ENCODE measurements around the gene CCL21. TPM values are rescaled to one million over a fixed set of nuclear protein-coding genes. Genes with fewer than 3 reads are reported as not detected.
A peak's percentile ranks its signal among the peaks of the same experiment; 100 is the strongest.

The CCL21 gene
- total and polyA plus RNA-seq, 2 experiments from 2014 or later = not detected

DNA sequence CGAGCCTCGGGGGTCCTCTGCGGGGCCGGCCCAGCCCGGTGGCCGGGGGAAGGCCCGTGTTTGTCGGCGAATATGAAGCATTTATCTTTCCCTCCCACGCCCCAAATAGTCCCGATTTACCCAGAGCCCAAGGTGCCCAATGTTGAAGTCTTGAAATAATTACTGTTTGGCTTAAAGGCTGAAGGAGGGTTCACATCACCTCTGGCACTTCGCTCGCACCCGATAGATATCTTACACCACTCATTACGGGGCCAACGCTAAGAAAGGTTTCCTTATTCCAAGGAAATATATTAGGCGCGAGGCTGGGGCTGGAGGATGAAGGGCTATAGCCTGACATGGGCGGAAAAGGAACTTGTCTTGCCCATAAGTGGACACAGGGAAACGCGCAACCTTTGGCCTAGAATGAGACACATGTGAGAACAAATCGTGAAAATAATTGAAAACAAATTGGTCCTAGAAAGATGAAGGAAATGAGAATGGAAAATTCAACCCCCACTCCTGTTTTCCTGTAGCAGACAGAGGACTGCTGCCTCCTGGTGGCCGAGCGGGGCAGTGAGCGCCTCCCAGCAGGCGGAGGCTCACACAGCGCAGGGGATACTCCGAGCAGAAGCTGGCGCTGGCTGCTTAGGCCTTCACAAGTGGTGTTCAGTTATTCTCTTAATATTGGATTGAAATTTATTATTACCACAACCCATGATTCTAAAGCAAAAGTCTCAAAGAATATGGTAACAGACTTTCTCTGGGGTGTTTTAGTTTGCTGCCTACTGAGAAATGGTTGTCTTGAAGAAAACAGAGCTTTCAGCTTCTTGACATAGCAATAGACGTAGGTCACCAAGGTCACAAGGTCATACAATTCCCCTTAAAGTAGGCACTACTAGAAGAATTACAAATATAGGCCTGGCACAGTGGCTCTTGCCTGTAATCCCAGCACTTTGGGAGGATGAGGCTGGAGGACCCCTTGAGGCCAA, 7.9 kb downstream of the CCL21 start:
- peak overlapping the region; percentile 93 for H2AFZ ChIP-seq
- no peaks in the 10 kb centered on the region for H3K9me2 ChIP-seq (ENCODE audit: insufficient read depth)
- no peaks in the 10 kb centered on the region for H3K27me3 ChIP-seq (replicated peaks; ENCODE audit: insufficient read depth)
- H3F3A ChIP-seq (ENCODE audit: insufficient read depth) = peaks cover 3% of the 10 kb centered on the region
- in situ Hi-C loops (cut with MboI) = no loop called here
- peak overlapping the region; percentile 78 for H3K4me3 ChIP-seq
- DNase-seq = peak; percentile 86
- H3K36me3 ChIP-seq (ENCODE audit: low read depth) = no peaks in the 10 kb centered on the region
- H3K79me2 ChIP-seq (ENCODE audit: insufficient read depth) = no peaks in the 10 kb centered on the region
- no peaks in the 10 kb centered on the region for H4K20me1 ChIP-seq (ENCODE audit: insufficient read depth)
- H3K9ac ChIP-seq = peak overlapping the region; percentile 69
- H3K4me1 ChIP-seq (ENCODE audit: insufficient read depth) = no peaks in the 10 kb centered on the region
- H3K9me3 ChIP-seq (ENCODE audit: low read depth) = no peaks in the 10 kb centered on the region
- no peak for TF ChIP-seq EZH2 (IDR thresholded peaks at IDR 0.05; ENCODE audit: insufficient read depth, poor library complexity, severe bottlenecking)
- no peak for TF ChIP-seq EZH2phosphoT487 (IDR thresholded peaks at IDR 0.05; ENCODE audit: insufficient read depth, low read depth)
- H3K27ac ChIP-seq = peak overlapping the region; percentile 31; the same call in 1 of the 2 replicates
- 4 to 5% methylated on average over 30 of the region's 30 CpGs for WGBS, 2 experiments (ENCODE audit: low coverage in 1 of 2, low lambda C conversion rate in 2 of 2, missing lambda C conversion rate in 2 of 2)
- peak overlapping the region; percentile 97 for H3K4me2 ChIP-seq (ENCODE audit: unreplicated experiment)

- Histone ChIP-seq H3K79me2 (ENCODE audit: insufficient read depth) (no peaks in the 10 kb centered on the region), H3K9me2 (ENCODE audit: insufficient read depth) (no peaks in the 10 kb centered on the region), H3K27ac (no peak overlapping the region), H3K9ac (peak overlapping the region; percentile 69), H3K4me1 (ENCODE audit: insufficient read depth) (no peaks in the 10 kb centered on the region), H3F3A (ENCODE audit: insufficient read depth) (peaks cover 3% of the 10 kb centered on the region), H3K9me3 (ENCODE audit: low read depth) (no peaks in the 10 kb centered on the region), H4K20me1 (ENCODE audit: insufficient read depth) (no peaks in the 10 kb centered on the region), H3K36me3 (ENCODE audit: low read depth) (no peaks in the 10 kb centered on the region), H2AFZ (peak overlapping the region; percentile 93), H3K4me2 (ENCODE audit: unreplicated experiment) (peak overlapping the region; percentile 97), H3K4me3 (peak overlapping the region; percentile 78), H3K27me3 (replicated peaks; ENCODE audit: insufficient read depth) (no peaks in the 10 kb centered on the region)
- DNase-seq = peak; percentile 75
- in situ Hi-C loops (cut with MboI) = no loop called here
- TF ChIP-seq EZH2phosphoT487 (IDR thresholded peaks at IDR 0.05; ENCODE audit: insufficient read depth, low read depth) (no peak), EZH2 (IDR thresholded peaks at IDR 0.05; ENCODE audit: insufficient read depth, poor library complexity, severe bottlenecking) (no peak)
- 15% methylated on average over 38 to 42 of the region's 52 CpGs for WGBS, 2 experiments (ENCODE audit: low coverage in 1 of 2, low lambda C conversion rate in 2 of 2, missing lambda C conversion rate in 2 of 2)
Observed at GRCh38 chr9:34701023-34701768, 8.7 kb downstream of the CCL21 start.

DNA sequence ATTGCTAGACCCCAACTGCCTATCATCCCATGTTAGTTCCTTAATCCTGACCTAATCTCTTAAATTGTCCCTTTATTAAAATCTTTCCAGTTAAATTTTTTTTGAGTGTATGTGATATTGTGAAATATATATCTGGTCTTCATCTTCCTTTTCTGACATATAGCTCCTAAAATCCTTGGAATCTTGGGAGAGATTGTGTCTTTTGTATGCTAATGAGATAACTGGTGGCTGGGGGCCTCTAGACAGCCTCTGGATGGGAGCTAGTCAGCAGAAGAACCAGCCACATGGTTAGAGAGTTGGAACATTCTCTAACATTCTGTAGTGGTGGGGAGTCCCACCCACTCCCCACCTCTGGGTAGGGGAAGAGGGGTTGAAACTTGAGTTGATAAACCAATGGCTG, 15.1 kb downstream of the CCL21 start:
- DNase-seq = no peak
- no peak overlapping the region for H3K27ac ChIP-seq

GRCh38 chr9:34693560-34693959, 16.4 kb downstream of the CCL21 start:
- in situ Hi-C loops (cut with MboI) = no loop called here
- no peaks in the 10 kb centered on the region for H3K79me2 ChIP-seq (ENCODE audit: insufficient read depth)

More for the DNA sequence above, 15.1 kb downstream of the CCL21 start:
- Histone ChIP-seq H3K4me3 (no peak overlapping the region), H2AFZ (no peak overlapping the region), H4K20me1 (ENCODE audit: insufficient read depth) (no peaks in the 10 kb centered on the region), H3K36me3 (ENCODE audit: low read depth) (no peaks in the 10 kb centered on the region), H3K9me2 (ENCODE audit: insufficient read depth) (no peaks in the 10 kb centered on the region), H3K4me2 (ENCODE audit: unreplicated experiment) (no peak overlapping the region), H3F3A (ENCODE audit: insufficient read depth) (no peaks in the 10 kb centered on the region), H3K27me3 (replicated peaks; ENCODE audit: insufficient read depth) (no peaks in the 10 kb centered on the region), H3K9ac (no peak overlapping the region), H3K79me2 (ENCODE audit: insufficient read depth) (no peaks in the 10 kb centered on the region), H3K4me1 (ENCODE audit: insufficient read depth) (no peaks in the 10 kb centered on the region), H3K9me3 (ENCODE audit: low read depth) (no peaks in the 10 kb centered on the region)
- in situ Hi-C loops (cut with MboI) = no loop called here
- TF ChIP-seq EZH2 (IDR thresholded peaks at IDR 0.05; ENCODE audit: insufficient read depth, poor library complexity, severe bottlenecking) (no peak), EZH2phosphoT487 (IDR thresholded peaks at IDR 0.05; ENCODE audit: insufficient read depth, low read depth) (no peak)

More at GRCh38 chr9:34693560-34693959, 16.4 kb downstream of the CCL21 start:
- Histone ChIP-seq H4K20me1 (ENCODE audit: insufficient read depth) (no peaks in the 10 kb centered on the region), H3K9ac (no peak overlapping the region), H2AFZ (no peak overlapping the region), H3K9me2 (ENCODE audit: insufficient read depth) (no peaks in the 10 kb centered on the region), H3F3A (ENCODE audit: insufficient read depth) (no peaks in the 10 kb centered on the region), H3K27ac (no peak overlapping the region), H3K4me2 (ENCODE audit: unreplicated experiment) (no peak overlapping the region), H3K36me3 (ENCODE audit: low read depth) (no peaks in the 10 kb centered on the region), H3K4me1 (ENCODE audit: insufficient read depth) (no peaks in the 10 kb centered on the region), H3K4me3 (no peak overlapping the region), H3K27me3 (replicated peaks; ENCODE audit: insufficient read depth) (no peaks in the 10 kb centered on the region), H3K9me3 (ENCODE audit: low read depth) (no peaks in the 10 kb centered on the region)
- no peak for TF ChIP-seq EZH2 (IDR thresholded peaks at IDR 0.05; ENCODE audit: insufficient read depth, poor library complexity, severe bottlenecking)
- no peak for TF ChIP-seq EZH2phosphoT487 (IDR thresholded peaks at IDR 0.05; ENCODE audit: insufficient read depth, low read depth)
- DNase-seq = no peak
- WGBS, 2 experiments (ENCODE audit: low coverage in 1 of 2, low lambda C conversion rate in 2 of 2, missing lambda C conversion rate in 2 of 2) = 69 to 73% methylated on average over 2 of the region's 2 CpGs
